HG02798 (cell line): Measurements from ENCODE around the gene SLCO2A1.

ENCODE experiments used
- ATAC-seq: cut with Tn5 transposase; IDR thresholded peaks from one replicate; pipeline ENCODE4 v1.9.1; 2021; ENCODE audit warnings: mild to moderate bottlenecking; ENCODE audit not compliant: unreplicated experiment, poor library complexity

SLCO2A1 gene

GRCh38 chr3:133890972-133891644 lies 138.6 kb downstream of the SLCO2A1 start:
- no peak for ATAC-seq

DNA sequence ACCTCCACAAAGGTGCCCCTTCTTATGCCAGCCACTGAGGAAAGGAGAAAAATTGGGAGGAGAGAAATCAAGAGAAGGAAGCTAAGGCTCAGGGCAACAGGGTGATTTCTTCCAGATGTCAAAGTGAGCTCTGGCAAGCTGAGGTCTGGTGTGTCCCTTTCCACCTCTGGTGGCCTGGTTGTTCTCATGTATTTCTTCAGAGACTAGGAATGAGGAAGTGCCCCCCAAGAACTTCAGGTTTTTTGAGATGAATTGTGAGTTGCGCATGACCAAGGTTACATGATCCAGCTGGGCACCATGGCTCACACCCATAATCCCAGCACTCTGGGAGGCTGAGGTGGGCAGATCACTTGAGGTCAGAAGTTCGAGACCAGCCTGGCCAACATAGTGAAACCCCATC lies 139.7 kb downstream of the SLCO2A1 start:
- no peak for ATAC-seq

DNA sequence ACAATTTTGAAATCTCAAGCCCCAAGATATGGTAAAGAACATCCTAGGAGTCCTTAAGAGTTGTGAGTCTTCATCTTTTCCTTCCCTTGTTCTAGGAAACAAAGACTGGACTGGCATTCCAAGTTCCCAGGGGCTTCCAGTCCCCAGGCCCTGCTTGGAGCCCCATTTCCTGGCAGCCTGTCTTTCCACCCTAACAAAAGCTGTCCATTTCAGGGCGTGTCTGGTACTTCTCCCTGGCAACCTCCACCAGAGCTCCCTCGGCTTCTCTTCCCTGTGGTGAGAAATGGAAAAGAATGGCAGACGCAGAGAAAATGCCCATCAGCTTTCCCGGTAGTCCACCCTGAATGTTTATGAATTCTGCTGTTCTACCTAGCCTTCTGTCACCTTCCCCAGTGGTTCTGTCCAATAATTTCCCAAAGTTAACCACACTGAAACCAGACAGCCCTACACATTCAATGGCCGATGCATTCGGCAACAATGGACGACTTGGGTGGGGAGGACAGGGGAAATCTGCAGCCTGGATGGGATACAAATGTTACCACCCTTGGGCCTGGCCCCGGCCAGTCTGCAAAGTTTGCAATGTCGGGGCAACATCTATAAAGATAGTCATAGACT lies 140.9 kb downstream of the SLCO2A1 start:
- ATAC-seq, result no peak

DNA sequence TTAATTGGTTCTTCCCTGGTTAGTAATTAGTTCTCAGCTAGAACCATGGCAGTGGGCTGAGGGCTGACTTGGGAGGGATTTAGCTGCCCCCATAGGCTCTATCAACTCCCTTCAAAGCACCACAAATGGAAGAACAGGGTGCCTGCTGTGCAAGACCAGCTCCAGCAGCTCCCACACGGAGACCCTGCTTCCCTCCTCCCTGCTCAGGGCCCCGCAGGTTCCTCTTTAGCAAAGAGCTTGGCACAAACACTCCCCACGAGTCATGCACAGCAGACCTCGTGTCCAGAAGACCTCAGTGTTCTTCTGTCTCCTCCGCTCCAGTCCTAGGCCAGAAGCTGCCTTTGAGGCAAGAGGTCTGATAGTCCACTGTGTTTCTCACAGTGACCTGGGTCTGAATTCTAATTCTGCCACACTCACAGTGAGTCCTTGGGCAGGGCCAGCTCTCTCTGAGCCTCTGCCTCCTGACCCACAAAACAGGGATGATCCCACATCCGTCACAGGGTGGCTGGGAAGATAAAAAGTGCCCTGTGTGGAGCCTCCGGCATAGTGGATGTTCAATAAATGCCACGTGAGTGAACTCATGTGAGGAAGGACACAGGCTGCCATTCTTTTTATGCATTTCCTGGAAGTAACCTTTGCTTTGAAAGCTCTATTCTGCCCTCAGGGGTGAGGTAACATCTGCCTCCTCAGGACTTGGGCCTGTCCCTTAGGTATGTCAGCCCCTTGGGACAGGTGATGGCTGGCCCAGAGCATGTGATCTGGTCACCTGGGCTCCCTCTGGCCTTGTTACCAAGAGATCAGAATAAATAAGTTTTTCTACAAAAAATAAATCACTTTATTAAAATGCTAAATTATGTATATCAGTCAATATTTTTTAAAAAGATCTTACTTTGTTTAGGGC lies 141.7 kb downstream of the SLCO2A1 start:
- no peak for ATAC-seq

DNA sequence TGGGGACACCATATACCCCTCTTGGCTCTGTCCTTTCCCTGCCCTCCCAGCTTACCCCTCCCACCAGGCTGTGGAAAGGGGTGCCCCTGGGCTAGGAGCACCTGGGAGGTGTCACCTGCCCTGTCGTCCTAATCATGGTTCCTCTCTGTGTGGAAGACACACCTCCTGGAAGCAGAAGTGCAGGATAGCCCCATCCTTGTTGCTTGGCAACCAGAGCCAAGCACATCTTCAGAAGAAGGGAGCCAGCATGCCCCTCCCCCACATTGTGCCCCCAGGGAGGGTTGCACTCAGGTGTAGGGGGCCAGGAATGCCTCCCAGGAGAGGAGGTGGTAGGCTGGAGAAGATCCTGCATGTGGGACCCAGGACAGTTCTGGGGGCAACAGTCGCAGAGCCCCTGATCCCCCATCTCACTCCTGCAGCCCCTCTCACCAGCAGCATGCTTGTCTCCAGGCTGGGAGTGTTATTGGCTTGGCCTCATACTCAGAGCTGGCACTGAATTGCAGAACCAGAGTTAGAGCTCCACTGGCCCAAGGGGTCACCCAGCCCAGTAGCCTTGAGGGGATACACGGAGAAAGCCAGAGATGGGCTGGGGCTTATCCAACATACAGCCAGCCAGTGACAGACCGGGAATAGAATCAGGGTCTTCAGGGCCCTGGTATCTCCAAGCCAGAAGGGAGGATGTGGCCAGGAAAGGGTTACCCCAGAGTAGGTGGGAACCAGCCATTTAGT lies 142.5 kb downstream of the SLCO2A1 start:
- ATAC-seq, result no peak

- ATAC-seq, result no peak
Observed at GRCh38 chr3:133886031-133886722, 143.5 kb downstream of the SLCO2A1 start.

GRCh38 chr3:133884887-133885711 lies 144.6 kb downstream of the SLCO2A1 start:
- no peak for ATAC-seq

- ATAC-seq, result no peak
Observed at GRCh38 chr3:133884054-133884886, 145.5 kb downstream of the SLCO2A1 start.

DNA sequence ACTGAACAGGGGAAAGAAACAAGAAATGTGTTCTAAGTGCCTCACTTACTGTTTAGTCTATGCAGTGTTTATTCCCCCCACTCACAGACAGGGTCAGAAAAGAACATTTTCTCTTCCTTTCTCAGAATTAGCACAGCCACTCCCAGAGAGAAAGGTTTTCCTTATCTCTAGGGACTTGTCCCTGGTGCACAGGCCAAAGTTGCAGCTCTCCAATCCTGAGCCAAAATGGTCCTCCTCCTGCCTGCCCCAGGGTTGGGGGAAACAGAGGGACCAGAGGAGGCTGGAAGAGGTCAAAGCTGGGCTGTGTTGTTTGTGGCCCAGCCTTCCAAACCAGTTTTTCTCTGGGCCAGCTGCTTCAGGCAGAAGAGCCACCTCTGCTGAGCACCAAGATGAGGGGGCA lies 146.1 kb downstream of the SLCO2A1 start:
- ATAC-seq, result no peak

DNA sequence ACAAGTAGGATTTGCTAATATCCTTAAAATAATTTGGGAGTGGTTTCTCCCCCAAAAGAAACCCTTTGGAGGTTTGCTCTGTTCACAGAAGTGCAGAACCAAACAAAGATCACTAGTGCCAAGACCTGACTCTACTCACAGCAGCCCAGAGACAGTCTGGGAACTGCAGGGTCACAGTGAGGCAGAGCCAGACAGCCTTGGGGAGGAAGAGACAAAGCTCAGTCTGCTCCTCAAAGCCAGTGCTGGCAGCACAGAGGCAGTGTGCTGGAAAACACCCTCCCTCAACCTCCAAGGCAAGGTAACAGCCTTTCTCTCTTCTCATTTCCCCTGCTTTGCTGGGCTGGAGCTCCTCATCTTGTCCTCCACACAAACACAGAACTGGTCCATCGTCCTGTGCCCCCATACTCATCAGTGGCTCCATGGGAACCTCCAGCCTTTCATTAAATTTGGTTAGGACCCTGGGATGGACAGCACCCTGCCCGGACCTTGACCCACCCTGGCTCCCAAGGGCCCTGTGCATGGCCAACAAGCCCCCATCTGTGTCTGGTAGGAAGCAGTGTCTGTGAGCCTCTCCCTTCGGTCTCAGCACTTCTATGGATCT lies 146.6 kb downstream of the SLCO2A1 start:
- ATAC-seq, result no peak

DNA sequence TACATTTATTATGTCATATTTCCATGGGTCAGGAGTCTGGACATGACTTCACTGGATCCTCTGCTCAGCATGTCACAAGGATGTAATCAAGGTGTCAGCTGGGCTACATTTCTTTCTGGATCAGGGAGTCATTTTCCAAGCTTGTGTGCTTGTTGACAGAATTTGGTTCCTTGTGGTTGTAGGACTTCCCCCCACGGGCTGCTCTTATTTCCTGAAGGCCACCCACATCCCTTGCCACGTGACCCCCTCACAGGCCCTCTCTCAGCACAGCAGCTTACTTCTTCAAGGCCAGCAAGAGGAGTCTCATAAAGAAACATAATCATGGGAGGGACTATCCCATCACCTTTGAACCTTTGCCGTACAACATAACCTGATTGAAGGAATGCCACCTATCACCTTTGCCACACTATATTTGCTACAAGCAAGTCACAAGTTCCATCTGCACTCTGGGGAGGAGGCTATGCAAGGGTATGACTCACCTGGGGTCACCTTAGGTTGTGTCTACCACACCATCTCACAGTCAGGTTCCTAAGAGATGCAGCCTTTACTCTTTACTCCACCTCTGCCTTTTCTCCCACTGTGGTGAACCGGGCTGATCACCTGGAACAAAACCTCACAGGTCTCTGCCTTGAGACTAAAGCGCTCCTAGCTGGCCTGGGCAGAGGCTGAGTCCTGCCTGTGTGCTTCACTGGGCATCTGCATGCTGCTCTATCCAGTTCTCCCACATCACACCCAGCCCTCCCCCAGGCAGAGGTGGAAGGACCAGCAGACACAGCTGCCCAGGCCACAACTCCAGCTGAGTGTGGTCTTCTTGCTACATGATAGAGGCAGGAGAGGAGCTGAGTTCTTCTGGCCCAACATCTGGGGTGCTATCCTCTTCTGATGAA lies 147.5 kb downstream of the SLCO2A1 start:
- no peak for ATAC-seq

DNA sequence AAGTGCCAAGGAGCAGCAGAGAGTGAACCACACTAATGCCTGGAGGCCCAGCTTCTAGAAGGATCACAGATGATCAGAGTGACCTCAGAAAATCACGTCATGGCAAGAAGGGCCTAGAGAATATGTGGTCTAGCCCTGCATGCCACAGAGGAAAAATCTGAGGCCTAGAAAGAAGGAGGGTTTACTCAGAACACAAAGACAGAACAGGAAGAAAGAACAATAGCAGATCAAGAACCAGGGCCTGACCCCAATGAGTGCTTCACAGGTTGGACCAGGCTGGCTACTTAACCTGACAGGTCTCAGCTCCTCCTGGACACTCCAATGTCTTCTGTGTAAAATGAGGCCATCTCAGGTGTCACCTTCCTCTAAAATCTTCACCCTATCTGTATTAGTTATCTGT lies 148.2 kb downstream of the SLCO2A1 start:
- no peak for ATAC-seq

DNA sequence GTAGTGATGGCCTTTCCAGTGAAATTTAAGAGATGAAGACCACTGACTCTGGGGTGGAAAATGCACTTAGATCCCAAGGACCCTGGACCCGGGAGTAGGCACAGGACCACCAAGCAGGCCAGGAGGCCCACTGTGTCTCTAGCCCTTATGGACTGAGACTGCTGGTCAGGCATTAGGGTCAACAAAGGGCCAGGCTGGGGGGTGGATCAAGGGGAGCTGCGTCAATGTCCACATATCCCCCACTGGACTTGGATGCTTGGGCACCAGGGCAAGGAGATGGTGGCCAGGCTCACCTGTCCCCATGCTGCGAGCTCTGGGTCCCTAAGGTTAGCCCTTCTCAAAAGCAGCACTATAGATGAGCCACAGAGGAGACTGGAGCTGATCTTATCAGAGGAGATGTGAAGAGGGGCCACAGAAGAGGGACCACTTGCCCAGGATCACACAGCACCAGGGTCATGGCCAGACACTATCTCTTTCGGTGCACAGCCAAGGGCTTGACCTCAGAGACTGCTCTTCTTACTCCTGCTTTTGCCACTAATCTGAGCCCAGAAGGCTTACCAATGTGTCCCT lies 148.8 kb downstream of the SLCO2A1 start:
- no peak for ATAC-seq

DNA sequence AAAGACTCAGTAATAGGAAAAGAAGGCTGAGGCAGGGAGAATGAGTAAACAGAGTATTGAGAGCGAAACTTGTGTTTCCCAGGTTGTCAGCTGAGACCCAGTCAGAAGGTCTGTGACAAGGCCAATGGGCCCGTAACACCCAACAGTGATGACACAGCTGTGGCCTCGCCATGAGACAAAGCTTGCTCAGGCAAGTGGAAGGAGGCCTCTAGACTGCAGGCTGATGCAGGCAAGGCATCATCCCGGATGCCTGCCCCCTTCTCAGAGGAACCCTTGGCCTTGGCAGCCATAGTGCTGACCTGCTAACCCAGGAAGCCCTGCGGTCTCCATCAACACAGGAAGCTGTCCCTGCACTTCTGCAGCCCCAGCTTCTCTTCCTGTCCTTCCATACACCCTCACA lies 149.4 kb downstream of the SLCO2A1 start:
- peak; percentile 73 for ATAC-seq

GRCh38 chr3:133878518-133878917 lies 151.2 kb downstream of the SLCO2A1 start:
- no peak for ATAC-seq
